Activated CD4-positive, alpha-beta T cell treated with anti-CD3 and anti-CD28 coated beads, Interleukin-2, Interleukin-4, amounts not matched to agents 100 ng/mL and 50 ng/mL, durations not matched to agents 16 hours and 8 hours (primary cell): ENCODE results near the gene PARS2.

Experiments
- DNase-seq: peaks from one replicate; pipeline ENCODE4 v3.0.0-alpha.2; 2020; ENCODE audit warnings: low spot score

The PARS2 gene

DNA sequence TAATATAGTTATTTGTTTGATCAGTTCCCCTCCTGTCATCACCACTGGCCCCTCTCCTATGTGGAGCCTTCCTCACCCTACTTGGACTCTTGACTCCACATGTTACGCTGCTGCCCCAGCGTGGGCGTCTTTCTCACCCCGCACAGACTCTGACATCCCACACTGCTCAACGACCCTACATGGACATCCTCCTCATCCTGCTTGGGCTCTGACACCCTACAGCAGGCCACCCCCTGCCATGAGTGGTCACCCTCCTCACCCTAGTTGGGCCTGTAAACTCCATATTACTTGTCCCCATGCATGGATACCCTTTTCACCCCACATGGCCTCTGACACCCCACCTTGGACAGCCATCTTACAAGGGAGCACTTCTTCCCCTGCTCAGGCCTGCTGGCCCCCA is 27.6 kb downstream of the PARS2 start:
- no peak for DNase-seq

- no peak for DNase-seq
These were observed 36.3 kb downstream of the PARS2 start for GRCh38 chr1:54728027-54728426.

DNA sequence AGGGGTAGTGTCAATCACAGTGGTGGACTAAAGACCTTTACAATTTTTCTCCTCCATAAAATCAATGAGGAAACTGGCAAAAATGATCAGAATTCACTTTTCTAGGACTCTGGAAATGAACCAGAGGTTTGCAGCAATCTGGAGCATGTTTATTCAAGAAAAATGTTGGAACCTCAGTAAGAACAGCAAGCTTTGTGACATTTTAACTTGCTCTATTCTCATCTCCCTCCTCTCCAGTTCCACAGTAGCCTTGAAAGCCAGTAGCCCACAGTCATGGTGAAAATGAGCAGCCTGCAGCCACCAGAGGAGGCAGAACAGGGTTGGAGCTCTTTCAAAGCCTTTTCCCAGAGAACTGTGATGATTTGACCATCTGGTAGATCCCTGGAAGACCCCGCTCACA is 39.6 kb downstream of the PARS2 start:
- DNase-seq = no peak

DNA sequence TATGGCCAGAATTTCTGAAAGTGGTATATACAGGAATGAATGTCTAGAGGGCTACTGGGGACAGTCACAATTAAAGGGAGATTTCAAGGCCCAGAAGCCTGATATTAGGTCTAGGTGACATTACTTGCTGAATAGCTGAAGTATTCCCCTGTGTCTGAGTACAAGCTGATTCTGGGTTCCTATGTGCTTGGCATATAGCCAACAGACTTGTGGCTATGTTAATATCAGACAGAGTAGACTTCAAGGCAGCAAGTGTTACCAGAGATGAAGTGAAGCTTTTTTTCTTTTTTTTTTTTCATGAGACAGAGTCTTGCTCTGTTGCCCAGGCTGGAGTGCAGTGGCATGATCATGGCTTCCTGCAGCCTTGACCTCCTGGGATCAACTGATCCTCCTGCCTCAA is 40.3 kb downstream of the PARS2 start:
- no peak for DNase-seq

- DNase-seq = no peak
These were observed 42.6 kb downstream of the PARS2 start for GRCh38 chr1:54721719-54722118.

DNA sequence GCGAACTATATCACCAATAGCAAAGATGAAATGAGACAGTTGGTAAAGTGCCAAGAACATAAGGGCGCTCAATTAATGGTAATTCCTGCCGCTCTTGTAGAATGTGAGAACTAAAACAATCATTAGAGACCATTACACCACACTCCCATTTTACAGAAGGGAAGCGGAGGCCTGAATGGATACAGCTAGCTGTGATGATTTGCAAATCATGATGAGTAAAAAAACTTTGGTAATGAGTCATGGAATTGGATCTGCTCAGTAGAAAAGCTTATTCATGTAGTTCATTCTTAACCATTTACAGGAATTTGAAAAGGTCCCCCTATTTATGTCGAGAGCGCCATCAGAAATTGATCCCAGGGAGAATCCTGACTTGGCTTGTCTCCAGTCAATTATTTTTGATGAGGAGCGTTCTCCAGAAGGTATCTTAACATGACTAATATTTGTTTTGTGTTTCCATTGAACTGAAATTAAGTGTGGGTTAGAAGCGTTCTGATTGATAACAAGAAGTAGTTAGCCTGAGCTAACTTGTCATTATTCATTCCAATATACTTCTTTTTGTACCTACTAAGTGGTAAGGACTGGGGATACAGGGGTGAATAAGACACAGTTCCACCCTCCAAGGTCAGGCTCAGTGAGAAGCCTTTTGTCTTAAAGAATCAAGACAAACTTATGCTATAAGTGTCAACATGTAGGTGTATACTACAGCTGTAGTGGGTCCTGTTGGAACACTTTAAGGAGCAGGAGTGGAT is 47.9 kb downstream of the PARS2 start:
- peak; percentile 62 for DNase-seq

DNA sequence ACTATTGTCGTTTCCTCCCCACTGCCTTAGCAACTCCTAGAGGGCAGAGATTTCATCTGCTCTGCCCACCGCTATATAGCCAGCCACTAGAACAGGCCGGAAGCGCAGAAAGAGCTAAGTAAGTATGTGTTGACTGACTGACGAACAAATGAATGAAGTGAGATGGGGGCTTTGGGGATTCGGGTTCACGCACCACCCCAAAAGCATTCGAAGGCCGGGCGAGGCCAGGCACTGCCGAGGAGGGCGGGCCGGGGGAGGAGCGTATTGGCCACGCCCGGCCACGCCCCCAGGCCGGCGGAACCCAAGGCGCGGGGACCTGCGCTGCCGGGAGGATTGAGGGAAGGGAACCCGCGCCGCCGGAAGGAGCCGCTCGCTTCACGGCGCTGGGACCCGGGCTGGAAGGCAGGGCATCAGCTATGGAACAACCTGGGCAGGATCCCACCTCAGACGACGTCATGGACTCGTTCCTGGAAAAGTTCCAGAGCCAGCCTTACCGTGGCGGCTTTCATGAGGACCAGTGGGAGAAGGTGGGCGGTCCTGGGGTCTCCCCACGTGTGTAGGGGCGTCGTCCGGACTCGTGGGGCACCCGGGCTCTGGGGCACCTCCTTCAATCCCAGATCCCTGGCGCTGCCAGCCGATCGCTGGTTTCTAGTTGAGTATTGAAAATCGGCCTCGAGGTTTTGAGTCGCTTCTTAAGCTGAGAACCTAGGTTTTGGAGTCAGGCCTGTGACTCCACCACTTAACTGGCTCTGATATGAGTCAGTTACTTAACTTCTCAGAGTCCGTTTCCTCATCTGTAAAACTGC is 48.6 kb downstream of the PARS2 start, which contains the start of gene TTC4:
Gene TTC4, plus strand, starts transcription at position 369 of the 806 bp plus-strand sequence. Its CDS starts 48 bp downstream, at position 417.
- peak; percentile 86 for DNase-seq

GRCh38 chr1:54714881-54715492 is 49.3 kb downstream of the PARS2 start:
- no peak for DNase-seq

DNA sequence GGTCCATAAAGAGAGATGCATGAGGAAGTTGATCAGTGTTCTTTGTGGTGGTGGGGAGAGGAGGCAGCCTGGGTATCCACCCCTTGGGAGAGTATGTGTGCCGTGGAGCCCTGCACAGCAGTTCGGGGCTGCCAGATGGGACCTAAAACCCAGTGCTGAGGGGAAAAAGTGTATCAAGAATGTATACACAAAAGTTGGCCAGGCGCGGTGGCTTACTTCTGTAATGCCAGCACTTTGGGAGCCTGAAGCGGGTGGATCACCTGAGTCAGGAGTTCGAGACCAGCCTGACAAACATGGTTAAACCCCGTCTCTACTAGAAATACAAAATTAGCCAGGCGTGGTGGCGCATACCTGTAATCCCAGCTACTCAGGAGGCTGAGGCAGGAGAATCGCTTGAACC is 52.8 kb downstream of the PARS2 start:
- DNase-seq = no peak

GRCh38 chr1:54710841-54711240 is 53.5 kb downstream of the PARS2 start:
- DNase-seq = no peak

- no peak for DNase-seq
These were observed 53.9 kb downstream of the PARS2 start for GRCh38 chr1:54710434-54710833.

DNA sequence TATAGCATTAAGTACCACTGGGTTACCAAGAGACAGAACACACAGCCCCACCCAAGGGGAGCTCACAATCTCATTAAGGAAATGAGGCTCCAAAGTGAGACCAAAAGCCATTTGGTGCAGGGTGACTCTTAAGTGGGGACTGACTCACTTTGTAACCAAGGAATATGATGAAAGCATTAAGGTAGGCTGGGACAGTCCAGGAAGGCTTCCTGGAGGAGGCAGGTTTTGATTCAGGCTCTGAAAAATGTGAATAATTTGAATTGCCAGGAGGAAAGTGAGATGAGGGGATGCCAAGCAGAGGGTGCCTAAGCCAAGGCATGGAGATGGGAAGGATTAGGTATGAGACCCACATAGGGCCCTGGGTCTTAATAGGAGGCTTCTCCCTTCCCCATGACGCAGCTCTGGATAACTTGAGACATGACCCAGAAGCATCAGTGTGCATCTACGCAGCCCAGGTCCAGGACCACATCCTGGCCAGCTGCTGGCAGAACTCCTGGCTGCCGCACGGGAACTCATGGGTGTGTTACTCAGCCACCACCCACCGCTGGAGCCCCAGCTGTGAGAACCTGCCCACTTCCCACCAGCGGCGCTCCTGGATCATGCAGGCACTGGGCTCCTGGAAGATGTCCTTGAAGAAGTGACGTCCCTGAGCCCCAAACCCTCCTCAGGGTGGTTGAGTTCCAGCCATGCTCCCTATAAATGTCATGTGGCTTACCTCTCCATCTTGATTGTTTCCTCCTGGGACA is 54.6 kb downstream of the PARS2 start:
- no peak for DNase-seq

DNA sequence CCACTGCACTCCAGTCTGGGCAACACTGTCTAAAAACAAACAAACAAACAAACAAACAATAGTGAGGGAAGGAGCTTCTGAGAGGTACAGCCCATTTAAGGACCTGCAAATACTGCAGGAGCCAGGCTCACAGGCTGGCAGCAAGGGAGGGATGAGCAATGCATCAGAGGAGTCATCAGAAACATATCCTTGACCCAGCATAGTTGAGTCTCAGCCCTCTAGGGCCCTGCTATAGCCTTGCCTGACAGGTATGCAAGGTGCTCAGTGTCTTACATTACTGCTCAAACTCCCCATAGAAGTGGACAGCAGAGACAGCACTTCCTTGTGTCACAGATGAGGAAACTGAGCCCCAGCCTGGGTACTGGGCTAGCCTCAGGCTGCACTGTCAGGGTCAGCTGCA is 55.9 kb downstream of the PARS2 start:
- DNase-seq = no peak
